ENCODE measurements around the gene SERHL2.
A peak's percentile ranks its signal among the peaks of the same experiment; 100 is the strongest.
"Not testable (repeated sequence)": the region's sequence is repeated elsewhere in the genome, so short reads cannot be mapped to it uniquely, and the experiment has no call there.

The SERHL2 gene

DNA sequence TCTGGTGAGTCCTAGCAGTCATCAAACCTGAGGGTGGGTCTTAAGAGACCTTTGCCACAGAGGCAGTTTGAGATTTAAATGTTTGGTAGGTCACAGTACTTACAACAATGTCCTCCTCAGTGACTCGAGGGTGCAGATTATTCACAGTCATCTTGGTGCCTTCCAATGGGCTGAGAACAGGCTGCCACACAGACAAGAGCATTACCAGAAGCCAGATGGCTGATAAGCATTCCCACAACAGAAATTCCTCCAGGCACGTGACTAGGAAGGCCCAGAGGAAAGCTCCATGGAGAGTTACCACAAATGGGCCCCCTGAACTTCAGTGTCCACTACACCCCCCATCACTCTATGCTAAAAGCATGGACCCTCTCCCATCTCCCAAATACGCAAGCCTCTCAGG, 41.7 kb downstream of the SERHL2 start:
- peaks cover 0 to 13% of the 10 kb centered on the region in 2 donors for H3K4me1 ChIP-seq (ENCODE audit: control insufficient read depth in 1 of 2, insufficient read depth in 2 of 2, low read length in 2 of 2)
- no peak overlapping the region for H3K27ac ChIP-seq (ENCODE audit: low read length)
- no peak overlapping the region for H3K4me3 ChIP-seq (ENCODE audit: low read depth in 1 of 2, low read length in 2 of 2)
- no peaks in the 10 kb centered on the region for H3K9me3 ChIP-seq (ENCODE audit: control insufficient read depth in 1 of 2, low read length in 2 of 2)
- peaks cover 61 to 84% of the 10 kb centered on the region in 2 donors for H3K36me3 ChIP-seq (ENCODE audit: control insufficient read depth in 1 of 2, insufficient read depth in 2 of 2, low read length in 2 of 2)
- no peaks in the 10 kb centered on the region for H3K27me3 ChIP-seq (ENCODE audit: low read depth, low read length)

GRCh38 chr22:42596336-42596735, 42.6 kb downstream of the SERHL2 start:
- Histone ChIP-seq H3K36me3 (ENCODE audit: control insufficient read depth in 1 of 2, insufficient read depth in 2 of 2, low read length in 2 of 2) (peaks cover 59 to 83% of the 10 kb centered on the region in 2 donors), H3K27ac (ENCODE audit: low read length) (no peak overlapping the region)

DNA sequence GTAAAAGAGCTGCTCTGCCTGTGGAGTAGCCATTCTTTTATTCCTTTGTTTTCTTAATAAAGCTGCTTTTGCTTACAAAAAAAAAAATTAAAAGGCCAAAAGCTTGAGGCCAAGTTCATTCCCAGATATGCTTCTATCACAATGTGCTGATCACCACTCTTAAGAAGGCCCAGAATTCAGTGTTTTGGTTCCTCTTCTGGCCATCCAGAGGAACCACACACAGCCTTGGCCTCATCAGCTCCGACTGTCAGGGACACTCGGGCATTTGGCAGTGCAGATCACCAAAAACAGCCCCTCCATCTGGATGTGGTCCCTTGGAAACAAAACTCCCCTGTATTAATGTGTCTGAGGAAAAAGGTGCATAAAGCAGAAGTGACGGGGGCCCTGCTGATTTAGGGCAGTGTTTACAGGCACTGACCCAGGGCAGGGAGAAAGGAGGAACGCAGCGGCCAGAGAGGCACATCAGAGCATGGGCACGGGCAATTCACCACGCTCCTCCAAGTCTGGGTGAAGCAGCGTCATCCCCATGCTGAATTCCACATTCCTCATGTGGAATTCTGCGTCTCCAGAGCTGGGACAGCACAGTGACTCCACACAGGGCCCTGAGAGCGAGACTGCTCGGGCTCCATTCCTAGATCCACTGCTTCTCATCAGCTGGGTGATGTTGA, 43.2 kb downstream of the SERHL2 start:
- Histone ChIP-seq H3K36me3 (ENCODE audit: control insufficient read depth in 1 of 2, insufficient read depth in 2 of 2, low read length in 2 of 2) (peaks cover 58 to 81% of the 10 kb centered on the region in 2 donors), H3K27ac (ENCODE audit: low read length) (no peak overlapping the region), H3K9me3 (ENCODE audit: control insufficient read depth in 1 of 2, low read length in 2 of 2) (no peaks in the 10 kb centered on the region), H3K27me3 (ENCODE audit: low read depth, low read length) (no peaks in the 10 kb centered on the region), H3K4me3 (ENCODE audit: low read depth in 1 of 2, low read length in 2 of 2) (no peak overlapping the region), H3K4me1 (ENCODE audit: control insufficient read depth in 1 of 2, insufficient read depth in 2 of 2, low read length in 2 of 2) (peaks cover 0 to 13% of the 10 kb centered on the region in 2 donors)

More at GRCh38 chr22:42596336-42596735, 42.6 kb downstream of the SERHL2 start:
- Histone ChIP-seq H3K4me1 (ENCODE audit: control insufficient read depth in 1 of 2, insufficient read depth in 2 of 2, low read length in 2 of 2) (peaks cover 0 to 13% of the 10 kb centered on the region in 2 donors), H3K4me3 (ENCODE audit: low read depth in 1 of 2, low read length in 2 of 2) (no peak overlapping the region), H3K27me3 (ENCODE audit: low read depth, low read length) (no peaks in the 10 kb centered on the region), H3K9me3 (ENCODE audit: control insufficient read depth in 1 of 2, low read length in 2 of 2) (no peaks in the 10 kb centered on the region)

DNA sequence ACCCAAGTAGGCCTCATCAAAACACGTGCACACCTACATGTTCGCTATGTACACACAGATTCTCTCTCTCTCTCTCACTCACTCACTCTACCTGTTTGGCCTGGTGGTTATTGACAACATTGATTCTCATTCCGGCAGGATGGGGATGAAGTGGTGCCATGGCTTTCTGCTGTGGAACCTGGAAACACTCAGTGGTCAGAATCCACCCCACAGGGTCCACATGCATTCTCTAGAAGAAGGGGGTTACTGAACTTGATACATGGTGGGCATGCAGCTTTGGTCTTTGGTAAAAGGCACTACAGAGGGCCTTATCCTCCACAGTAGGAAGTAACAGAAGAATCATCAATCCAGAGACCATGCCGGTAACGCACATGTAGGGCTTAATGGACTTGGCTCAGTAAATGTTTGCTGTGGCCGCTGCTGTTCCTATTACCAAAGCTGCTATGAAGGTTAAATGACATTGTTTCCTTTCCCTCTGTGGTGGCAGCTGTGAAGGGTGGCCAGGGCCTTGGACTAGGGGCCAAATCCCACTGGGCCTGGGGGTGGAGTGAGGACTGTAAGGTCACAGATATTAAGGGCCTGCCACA, 48.2 kb downstream of the SERHL2 start:
- H3K36me3 ChIP-seq (ENCODE audit: control insufficient read depth in 1 of 2, insufficient read depth in 2 of 2, low read length in 2 of 2) = peaks cover 33 to 47% of the 10 kb centered on the region in 2 donors
- no peak overlapping the region for H3K27ac ChIP-seq (ENCODE audit: low read length)
- H3K27me3 ChIP-seq (ENCODE audit: low read depth, low read length) = no peaks in the 10 kb centered on the region
- no peaks in the 10 kb centered on the region for H3K9me3 ChIP-seq (ENCODE audit: control insufficient read depth in 1 of 2, low read length in 2 of 2)
- no peak overlapping the region for H3K4me3 ChIP-seq (ENCODE audit: low read depth in 1 of 2, low read length in 2 of 2)
- H3K4me1 ChIP-seq (ENCODE audit: control insufficient read depth in 1 of 2, insufficient read depth in 2 of 2, low read length in 2 of 2) = peaks cover 7 to 13% of the 10 kb centered on the region in 2 donors

GRCh38 chr22:42602470-42602869, 48.7 kb downstream of the SERHL2 start:
- no peak overlapping the region for H3K27ac ChIP-seq (ENCODE audit: low read length)
- no peak overlapping the region for H3K4me3 ChIP-seq (ENCODE audit: low read depth in 1 of 2, low read length in 2 of 2)
- peaks cover 28 to 42% of the 10 kb centered on the region in 2 donors for H3K36me3 ChIP-seq (ENCODE audit: control insufficient read depth in 1 of 2, insufficient read depth in 2 of 2, low read length in 2 of 2)
- no peaks in the 10 kb centered on the region for H3K9me3 ChIP-seq (ENCODE audit: control insufficient read depth in 1 of 2, low read length in 2 of 2)
- H3K4me1 ChIP-seq (ENCODE audit: control insufficient read depth in 1 of 2, insufficient read depth in 2 of 2, low read length in 2 of 2) = peaks cover 7 to 8% of the 10 kb centered on the region in 2 donors
- H3K27me3 ChIP-seq (ENCODE audit: low read depth, low read length) = no peaks in the 10 kb centered on the region

DNA sequence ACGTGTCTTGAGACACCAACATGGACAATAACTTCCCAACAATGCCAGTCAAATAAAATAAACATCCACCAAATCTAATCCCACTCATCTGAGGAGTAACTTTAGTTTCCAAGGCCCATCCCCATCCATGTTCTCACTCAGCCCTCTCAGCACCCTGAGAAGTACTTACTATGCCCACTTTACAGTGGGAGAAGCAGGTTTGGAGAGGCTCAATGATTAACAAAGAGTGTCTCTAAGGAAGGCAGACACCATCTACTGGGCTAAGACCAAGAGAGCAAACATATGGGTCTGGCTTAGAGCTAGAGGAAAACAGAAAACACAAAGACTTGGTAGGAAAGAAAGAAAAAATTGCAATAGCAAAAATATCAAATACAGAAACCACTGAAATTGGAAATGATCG, 49.7 kb downstream of the SERHL2 start:
- Histone ChIP-seq H3K9me3 (ENCODE audit: control insufficient read depth in 1 of 2, low read length in 2 of 2) (no peaks in the 10 kb centered on the region), H3K27me3 (ENCODE audit: low read depth, low read length) (no peaks in the 10 kb centered on the region), H3K4me3 (ENCODE audit: low read depth in 1 of 2, low read length in 2 of 2) (no peak overlapping the region), H3K4me1 (ENCODE audit: control insufficient read depth in 1 of 2, insufficient read depth in 2 of 2, low read length in 2 of 2) (peaks cover 7 to 10% of the 10 kb centered on the region in 2 donors), H3K27ac (ENCODE audit: low read length) (no peak overlapping the region), H3K36me3 (ENCODE audit: control insufficient read depth in 1 of 2, insufficient read depth in 2 of 2, low read length in 2 of 2) (peaks cover 27 to 38% of the 10 kb centered on the region in 2 donors)

GRCh38 chr22:42604403-42604802, 50.6 kb downstream of the SERHL2 start:
- no peak overlapping the region for H3K27ac ChIP-seq (ENCODE audit: low read length)
- H3K4me3 ChIP-seq (ENCODE audit: low read depth in 1 of 2, low read length in 2 of 2) = no peak overlapping the region
- H3K27me3 ChIP-seq (ENCODE audit: low read depth, low read length) = no peaks in the 10 kb centered on the region
- no peaks in the 10 kb centered on the region for H3K9me3 ChIP-seq (ENCODE audit: control insufficient read depth in 1 of 2, low read length in 2 of 2)
- peaks cover 7 to 19% of the 10 kb centered on the region in 2 donors for H3K4me1 ChIP-seq (ENCODE audit: control insufficient read depth in 1 of 2, insufficient read depth in 2 of 2, low read length in 2 of 2)
- peaks cover 20 to 28% of the 10 kb centered on the region in 2 donors for H3K36me3 ChIP-seq (ENCODE audit: control insufficient read depth in 1 of 2, insufficient read depth in 2 of 2, low read length in 2 of 2)

GRCh38 chr22:42607641-42608040, 53.9 kb downstream of the SERHL2 start:
- H3K36me3 ChIP-seq (ENCODE audit: control insufficient read depth in 1 of 2, insufficient read depth in 2 of 2, low read length in 2 of 2); H3K4me3 ChIP-seq (ENCODE audit: low read depth in 1 of 2, low read length in 2 of 2); H3K27me3 ChIP-seq (ENCODE audit: low read depth, low read length); H3K27ac ChIP-seq (ENCODE audit: low read length); H3K9me3 ChIP-seq (ENCODE audit: control insufficient read depth in 1 of 2, low read length in 2 of 2): not testable (repeated sequence)
- H3K4me1 ChIP-seq (ENCODE audit: control insufficient read depth in 1 of 2, insufficient read depth in 2 of 2, low read length in 2 of 2) = peaks cover 22 to 47% of the 10 kb centered on the region in 2 donors

GRCh38 chr22:42608136-42608822, 54.5 kb downstream of the SERHL2 start:
- peaks cover 0 to 4% of the 10 kb centered on the region in 2 donors for H3K36me3 ChIP-seq (ENCODE audit: control insufficient read depth in 1 of 2, insufficient read depth in 2 of 2, low read length in 2 of 2)
- H3K9me3 ChIP-seq (ENCODE audit: control insufficient read depth in 1 of 2, low read length in 2 of 2) = no peaks in the 10 kb centered on the region
- no peak overlapping the region for H3K27ac ChIP-seq (ENCODE audit: low read length)
- no peak overlapping the region for H3K4me3 ChIP-seq (ENCODE audit: low read depth in 1 of 2, low read length in 2 of 2)
- no peaks in the 10 kb centered on the region for H3K27me3 ChIP-seq (ENCODE audit: low read depth, low read length)
- peaks cover 27 to 53% of the 10 kb centered on the region in 2 donors for H3K4me1 ChIP-seq (ENCODE audit: control insufficient read depth in 1 of 2, insufficient read depth in 2 of 2, low read length in 2 of 2)

- Histone ChIP-seq H3K4me1 (ENCODE audit: control insufficient read depth in 1 of 2, insufficient read depth in 2 of 2, low read length in 2 of 2) (peaks cover 27 to 59% of the 10 kb centered on the region in 2 donors), H3K27ac (ENCODE audit: low read length) (peak overlapping the region; percentile 49), H3K36me3 (ENCODE audit: control insufficient read depth in 1 of 2, insufficient read depth in 2 of 2, low read length in 2 of 2) (peaks cover 2 to 4% of the 10 kb centered on the region in 2 donors), H3K27me3 (ENCODE audit: low read depth, low read length) (no peaks in the 10 kb centered on the region), H3K4me3 (ENCODE audit: low read depth in 1 of 2, low read length in 2 of 2) (no peak overlapping the region), H3K9me3 (ENCODE audit: control insufficient read depth in 1 of 2, low read length in 2 of 2) (no peaks in the 10 kb centered on the region)
Measured at GRCh38 chr22:42608823-42609361, 55.1 kb downstream of the SERHL2 start.

- H3K27ac ChIP-seq (ENCODE audit: low read length) = no peak overlapping the region
- no peak overlapping the region for H3K4me3 ChIP-seq (ENCODE audit: low read depth in 1 of 2, low read length in 2 of 2)
- peaks cover 20 to 54% of the 10 kb centered on the region in 2 donors for H3K4me1 ChIP-seq (ENCODE audit: control insufficient read depth in 1 of 2, insufficient read depth in 2 of 2, low read length in 2 of 2)
- H3K27me3 ChIP-seq (ENCODE audit: low read depth, low read length) = no peaks in the 10 kb centered on the region
- no peaks in the 10 kb centered on the region for H3K9me3 ChIP-seq (ENCODE audit: control insufficient read depth in 1 of 2, low read length in 2 of 2)
- peaks cover 4 to 14% of the 10 kb centered on the region in 2 donors for H3K36me3 ChIP-seq (ENCODE audit: control insufficient read depth in 1 of 2, insufficient read depth in 2 of 2, low read length in 2 of 2)
Measured at GRCh38 chr22:42610186-42610585, 56.4 kb downstream of the SERHL2 start.
